OCI-LY3 (cell line): ENCODE data around the gene HMX2.

Experiments used
- H2AFZ ChIP-seq: fragments of 200-600, 300-600 bp; shearing (Covaris generic); 2 replicates; pipeline ENCODE4 v1.6.0; 2014; ENCODE audit warnings: antibody characterized with exemption, low read depth, low read length
- H3K27ac ChIP-seq: fragments of 200-600, 300-600 bp; sonication (generic); 2 replicates; pipeline ENCODE4 v1.5.1; 2014; ENCODE audit warnings: mild to moderate bottlenecking, low read length, moderate library complexity, mixed read lengths
- H3K27me3 ChIP-seq: fragments of 200-600, 300-600 bp; sonication (generic); 2 replicates; pipeline ENCODE4 v1.6.1; 2014; ENCODE audit warnings: low read depth, low read length, mixed read lengths
- H3K36me3 ChIP-seq: fragments of 200-600, 300-600 bp; sonication (generic); replicated peaks from 2 replicates; pipeline ENCODE3; 2014; ENCODE audit warnings: low read depth, low read length, mixed read lengths
- H3K4me1 ChIP-seq: fragments of 300-600, 200-600 bp; sonication (generic); 2 replicates; pipeline ENCODE4 v1.6.1; 2014; ENCODE audit warnings: low read length, mixed read lengths
- H3K4me2 ChIP-seq: fragments of 200-600, 300-600 bp; sonication (generic); 2 replicates; pipeline ENCODE4 v1.6.1; 2014; ENCODE audit warnings: low read length, mixed read lengths
- H3K4me3 ChIP-seq: fragments of 300-600, 200-600 bp; sonication (generic); 2 replicates; pipeline ENCODE4 v1.5.1; 2014; ENCODE audit warnings: antibody characterized with exemption, mild to moderate bottlenecking, low read length, moderate library complexity
- H3K79me2 ChIP-seq: fragments of 300-600, 200-600 bp; shearing (Covaris generic); 2 replicates; pipeline ENCODE4 v1.6.1; 2014; ENCODE audit warnings: mild to moderate bottlenecking, low read length, mixed read lengths
- H3K9ac ChIP-seq: fragments of 300-600, 200-600 bp; shearing (Covaris generic); 2 replicates; pipeline ENCODE4 v1.6.0; 2014; ENCODE audit warnings: mild to moderate bottlenecking, low read length, moderate library complexity
- H3K9me3 ChIP-seq: fragments of 200-600, 300-600 bp; shearing (Covaris generic); 2 replicates; pipeline ENCODE4 v1.6.1; 2014; ENCODE audit warnings: low read length, mixed read lengths; ENCODE audit not compliant: insufficient read depth
- H4K20me1 ChIP-seq: fragments of 200-600, 300-600 bp; sonication (generic); 2 replicates; pipeline ENCODE4 v1.6.1; 2016; ENCODE audit warnings: low read length, mixed read lengths; ENCODE audit not compliant: insufficient read depth
- EZH2phosphoT487 ChIP-seq: fragments of 200-600 bp; shearing (Covaris generic); IDR thresholded peaks from 2 replicates; pipeline ENCODE4 v1.6.1; 2018; ENCODE audit warnings: antibody characterized with exemption, mixed run types, low read depth
- TF ChIP-seq, protein P1 (sequence below): fragments of 200-600, 300-600 bp; sonication (generic); IDR thresholded peaks from 2 replicates; pipeline ENCODE4 v1.5.1; 2014; ENCODE audit warnings: antibody characterized with exemption, low read length, low read depth

The HMX2 gene

DNA sequence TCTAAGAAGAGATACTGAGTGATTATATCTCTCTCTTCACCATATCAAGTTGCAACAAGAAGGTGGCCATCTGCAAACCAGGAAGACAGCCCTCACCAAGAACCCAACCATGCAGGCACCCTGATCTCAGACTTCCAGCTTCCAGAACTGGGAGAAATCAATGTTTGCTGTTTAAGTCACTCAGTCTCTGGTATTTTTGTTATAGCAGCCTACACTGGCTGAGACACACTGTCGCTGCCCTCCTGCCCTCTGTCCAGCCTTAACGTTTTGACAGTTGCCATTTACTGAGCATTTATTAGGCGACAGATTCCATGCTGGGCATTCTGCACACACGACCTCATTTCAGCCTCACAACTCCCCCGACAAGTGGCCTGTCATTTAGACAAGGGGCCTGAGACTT, 21.7 kb upstream of the HMX2 start:
- no peak for TF ChIP-seq EZH2phosphoT487
- TF ChIP-seq, protein P1, sequence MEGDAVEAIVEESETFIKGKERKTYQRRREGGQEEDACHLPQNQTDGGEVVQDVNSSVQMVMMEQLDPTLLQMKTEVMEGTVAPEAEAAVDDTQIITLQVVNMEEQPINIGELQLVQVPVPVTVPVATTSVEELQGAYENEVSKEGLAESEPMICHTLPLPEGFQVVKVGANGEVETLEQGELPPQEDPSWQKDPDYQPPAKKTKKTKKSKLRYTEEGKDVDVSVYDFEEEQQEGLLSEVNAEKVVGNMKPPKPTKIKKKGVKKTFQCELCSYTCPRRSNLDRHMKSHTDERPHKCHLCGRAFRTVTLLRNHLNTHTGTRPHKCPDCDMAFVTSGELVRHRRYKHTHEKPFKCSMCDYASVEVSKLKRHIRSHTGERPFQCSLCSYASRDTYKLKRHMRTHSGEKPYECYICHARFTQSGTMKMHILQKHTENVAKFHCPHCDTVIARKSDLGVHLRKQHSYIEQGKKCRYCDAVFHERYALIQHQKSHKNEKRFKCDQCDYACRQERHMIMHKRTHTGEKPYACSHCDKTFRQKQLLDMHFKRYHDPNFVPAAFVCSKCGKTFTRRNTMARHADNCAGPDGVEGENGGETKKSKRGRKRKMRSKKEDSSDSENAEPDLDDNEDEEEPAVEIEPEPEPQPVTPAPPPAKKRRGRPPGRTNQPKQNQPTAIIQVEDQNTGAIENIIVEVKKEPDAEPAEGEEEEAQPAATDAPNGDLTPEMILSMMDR = no peak
- H3K9me3 ChIP-seq = no peaks in the 10 kb centered on the region
- no peak overlapping the region for H3K4me2 ChIP-seq
- no peak overlapping the region for H2AFZ ChIP-seq
- no peak overlapping the region for H3K4me3 ChIP-seq
- H4K20me1 ChIP-seq = no peaks in the 10 kb centered on the region
- no peaks in the 10 kb centered on the region for H3K79me2 ChIP-seq
- H3K4me1 ChIP-seq = no peaks in the 10 kb centered on the region
- no peak overlapping the region for H3K9ac ChIP-seq
- no peak overlapping the region for H3K27ac ChIP-seq
- H3K27me3 ChIP-seq = peaks cover 9% of the 10 kb centered on the region; the same call in 1 of the 2 replicates
- no peaks in the 10 kb centered on the region for H3K36me3 ChIP-seq

DNA sequence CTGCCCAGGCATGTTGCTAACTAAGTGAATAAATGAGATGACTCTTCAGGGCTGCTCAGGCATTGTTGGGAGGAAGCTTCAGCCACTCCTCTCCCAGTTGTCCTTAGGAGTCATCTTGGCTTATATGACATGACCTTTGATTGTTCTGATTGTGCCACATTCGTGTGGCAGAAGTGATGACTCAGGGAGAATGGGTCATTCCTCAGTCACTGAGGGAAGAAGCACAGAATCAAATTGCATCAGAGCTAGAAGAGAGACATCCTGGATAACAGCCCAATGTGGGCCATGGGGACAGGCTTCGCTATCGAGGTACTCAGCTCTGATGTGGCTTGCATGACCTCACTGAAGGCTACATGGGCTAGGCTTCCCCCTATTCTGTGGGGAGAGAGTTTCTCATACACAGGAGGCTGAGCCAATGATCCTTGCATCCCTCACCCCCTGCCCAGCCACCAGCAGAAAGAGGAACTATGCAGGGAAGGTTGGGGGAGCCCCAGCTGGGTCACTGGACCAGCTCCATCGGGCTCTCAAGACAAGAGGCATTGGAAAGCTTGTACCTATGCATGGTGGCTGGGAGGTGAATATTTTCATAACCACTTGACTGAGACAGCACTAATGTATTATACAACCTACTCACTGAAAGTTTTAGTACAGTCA, 18.2 kb upstream of the HMX2 start:
- TF ChIP-seq EZH2phosphoT487 = no peak
- TF ChIP-seq, protein P1 = no peak
- H3K4me1 ChIP-seq = no peaks in the 10 kb centered on the region
- H3K4me2 ChIP-seq = no peak overlapping the region
- H3K27ac ChIP-seq = no peak overlapping the region
- H3K4me3 ChIP-seq = no peak overlapping the region
- H2AFZ ChIP-seq = no peak overlapping the region
- H4K20me1 ChIP-seq = no peaks in the 10 kb centered on the region
- H3K9ac ChIP-seq = no peak overlapping the region
- no peaks in the 10 kb centered on the region for H3K79me2 ChIP-seq
- no peaks in the 10 kb centered on the region for H3K36me3 ChIP-seq
- H3K27me3 ChIP-seq = peaks cover 12% of the 10 kb centered on the region; the same call in 1 of the 2 replicates
- H3K9me3 ChIP-seq = no peaks in the 10 kb centered on the region

DNA sequence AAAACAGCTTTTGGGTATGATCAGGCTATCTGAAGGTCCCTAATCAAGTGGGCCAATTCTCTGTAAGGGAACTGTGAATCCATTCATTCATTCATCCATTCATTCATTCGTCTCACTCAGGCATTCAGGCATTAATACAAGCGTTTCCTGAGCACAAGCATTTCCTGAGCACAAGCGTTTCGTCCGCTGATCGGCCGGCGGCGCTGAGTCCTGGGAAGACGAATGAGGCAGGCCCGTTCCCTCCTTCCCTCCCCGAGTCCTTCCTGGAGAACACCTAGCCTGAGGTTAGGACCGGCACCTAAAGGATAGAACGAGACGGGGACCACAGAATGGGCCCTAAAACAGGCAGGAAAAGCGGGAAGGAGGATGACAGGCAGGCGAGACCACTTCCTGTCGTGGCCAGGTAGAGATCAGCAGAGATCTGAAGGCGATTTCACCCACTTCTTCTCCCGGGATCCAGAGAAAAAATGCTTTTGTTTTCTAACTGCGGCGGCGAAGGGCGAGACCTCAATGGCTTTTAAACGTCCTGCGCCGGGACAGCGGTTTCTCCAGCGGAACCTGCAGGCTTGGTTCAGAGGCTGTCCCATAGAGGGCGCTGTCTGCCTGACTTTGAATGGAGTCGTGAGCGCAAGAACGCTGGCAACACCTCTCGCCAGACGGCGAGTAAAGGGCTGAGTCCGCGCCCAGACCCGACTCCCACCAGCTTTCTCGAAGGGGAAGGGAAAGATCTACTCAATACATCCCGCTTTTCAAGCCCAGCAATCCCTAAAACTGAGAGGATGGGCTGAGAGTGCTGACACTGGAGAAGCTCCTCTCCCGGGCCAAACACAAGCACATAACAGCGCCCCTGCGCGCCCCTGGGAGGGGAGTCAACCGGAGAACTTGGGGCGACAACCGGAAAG, 15.1 kb upstream of the HMX2 start:
- no peaks in the 10 kb centered on the region for H3K79me2 ChIP-seq
- peak overlapping the region; percentile 82 for H3K4me3 ChIP-seq
- H3K36me3 ChIP-seq = no peaks in the 10 kb centered on the region
- peak overlapping the region; percentile 90 for H3K4me2 ChIP-seq
- H4K20me1 ChIP-seq = no peaks in the 10 kb centered on the region
- no peaks in the 10 kb centered on the region for H3K4me1 ChIP-seq
- peaks cover 12% of the 10 kb centered on the region; the same call in 1 of the 2 replicates for H3K27me3 ChIP-seq
- H3K9ac ChIP-seq = peak overlapping the region; percentile 62
- H2AFZ ChIP-seq = peak overlapping the region; percentile 94
- TF ChIP-seq, protein P1 = peak; percentile 75
- no peak for TF ChIP-seq EZH2phosphoT487
- no peaks in the 10 kb centered on the region for H3K9me3 ChIP-seq
- no peak overlapping the region for H3K27ac ChIP-seq

DNA sequence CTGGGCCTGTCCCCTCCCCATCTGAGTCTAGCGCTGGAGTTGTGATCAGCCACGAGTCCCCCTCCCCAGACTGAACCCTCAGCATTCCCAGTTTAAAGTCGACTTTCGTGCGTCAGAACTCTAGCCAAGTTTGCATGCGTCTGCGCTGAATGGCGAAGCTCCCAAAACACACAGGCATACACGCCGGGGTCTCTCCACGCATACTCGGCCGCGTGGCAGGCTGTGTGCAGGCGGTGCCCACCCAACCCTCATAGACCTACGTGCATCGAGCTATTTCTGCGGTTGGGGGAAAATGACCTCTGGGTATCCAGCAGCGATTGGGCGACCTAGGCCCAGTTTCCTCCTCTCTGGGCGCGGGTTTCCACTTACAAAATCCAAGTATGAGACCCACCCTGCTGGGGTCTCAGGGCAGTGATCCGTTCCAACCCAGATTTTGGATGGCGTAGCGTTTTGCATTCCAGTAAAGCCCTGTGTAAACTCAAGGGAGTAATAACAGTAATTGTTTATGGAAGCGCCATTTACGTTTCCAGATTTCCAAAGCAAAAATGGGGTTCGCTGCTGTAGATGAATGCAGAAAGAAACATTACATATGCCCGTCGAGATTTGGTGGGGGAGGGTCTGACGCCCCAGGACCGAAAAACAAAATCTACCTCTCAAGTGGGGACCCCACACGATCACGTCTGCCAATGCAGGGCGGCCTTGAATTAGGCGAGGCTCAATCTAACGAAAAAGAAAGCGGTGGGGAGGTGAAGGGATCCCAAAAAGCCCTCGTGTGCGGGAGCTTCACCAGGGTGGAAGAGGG, 14.2 kb upstream of the HMX2 start:
- Histone ChIP-seq H3K4me2 (peak overlapping the region; percentile 90), H3K4me3 (peak overlapping the region; percentile 82), H2AFZ (0 out of 2 replicates have a peak overlapping the region, but pooled peaks have one; percentile 94), H3K79me2 (no peaks in the 10 kb centered on the region), H3K9me3 (no peaks in the 10 kb centered on the region), H3K27me3 (peaks cover 4% of the 10 kb centered on the region; the same call in 1 of the 2 replicates), H4K20me1 (no peaks in the 10 kb centered on the region), H3K36me3 (no peaks in the 10 kb centered on the region), H3K4me1 (no peaks in the 10 kb centered on the region), H3K27ac (no peak overlapping the region), H3K9ac (peak overlapping the region; percentile 35; the same call in 1 of the 2 replicates)
- TF ChIP-seq, protein P1 = no peak
- TF ChIP-seq EZH2phosphoT487 = no peak
